Natural killer cell (primary cell): ENCODE results near the gene OR7A10. TPM values are rescaled to one million over a fixed set of nuclear protein-coding genes. Genes with fewer than 3 reads are reported as not detected.

ENCODE experiments used
- ATAC-seq, 3 donors: fragments of 150-1000 bp in 2 of 3; fragments of 200-7000 bp in 1 of 3; cut with Tn5 transposase; 1 replicate in 1 of 3; 2 replicates in 2 of 3; pipeline ENCODE4 v1.10.0; 2021; ENCODE audit warnings: mild to moderate bottlenecking in 2 of 3, moderate library complexity in 2 of 3
- DNase-seq, 2 donors: peaks; one replicate each; pipeline versions ENCODE4 v3.0.0 to v3.0.0-alpha.2; 2013 to 2021; ENCODE audit warnings: mixed read lengths in 1 of 2
- H3K27ac ChIP-seq: one replicate; pipeline ENCODE4 v1.5.1; 2013; ENCODE audit warnings: mild to moderate bottlenecking, low read length
- H3K27me3 ChIP-seq: one replicate; pipeline ENCODE4 v1.6.1; 2013; ENCODE audit warnings: low read length; ENCODE audit not compliant: control insufficient read depth, insufficient read depth
- H3K36me3 ChIP-seq: one replicate; pipeline ENCODE4 v1.6.1; 2013; ENCODE audit warnings: low read length; ENCODE audit not compliant: control insufficient read depth, insufficient read depth
- H3K4me1 ChIP-seq: one replicate; pipeline ENCODE4 v1.6.1; 2013; ENCODE audit warnings: low read length; ENCODE audit not compliant: control insufficient read depth, insufficient read depth
- H3K4me3 ChIP-seq: one replicate; pipeline ENCODE4 v1.5.1; 2013; ENCODE audit warnings: low read length
- H3K9me3 ChIP-seq: one replicate; pipeline ENCODE4 v1.6.1; 2013; ENCODE audit warnings: low read length; ENCODE audit not compliant: control insufficient read depth, insufficient read depth
- H3K27ac Mint-ChIP-seq, 2 donors: one replicate each; pipeline ENCODE4 v1.8.0; 2022; ENCODE audit warnings: mild to moderate bottlenecking in 2 of 2, mixed read lengths in 2 of 2, moderate library complexity in 1 of 2
- H3K27me3 Mint-ChIP-seq, 2 donors: one replicate each; pipeline ENCODE4 v1.8.0; 2022; ENCODE audit warnings: low read depth in 2 of 2, mixed read lengths in 2 of 2
- H3K36me3 Mint-ChIP-seq: one replicate; pipeline ENCODE4 v1.8.0; 2022; ENCODE audit warnings: mixed read lengths
- H3K4me1 Mint-ChIP-seq, 2 donors: one replicate each; pipeline ENCODE4 v1.8.0; 2022; ENCODE audit warnings: mixed read lengths in 2 of 2
- H3K4me3 Mint-ChIP-seq: one replicate; pipeline ENCODE4 v1.8.0; 2022; ENCODE audit warnings: mild to moderate bottlenecking, moderate library complexity, mixed read lengths
- H3K9me3 Mint-ChIP-seq, 2 donors: one replicate each; pipeline ENCODE4 v1.8.0; 2022; ENCODE audit warnings: mixed read lengths in 2 of 2
- CTCF ChIP-seq: fragments of 200-600 bp; IDR thresholded peaks from one replicate; pipeline ENCODE4 v1.8.0; 2022; ENCODE audit warnings: antibody characterized with exemption
- WGBS: methylation state at CpG from one replicate; pipeline ENCODE4 v1.1.7; 2013; ENCODE audit warnings: missing lambda C conversion rate; ENCODE audit not compliant: insufficient coverage; 5-methylcytosine and 5-hydroxymethylcytosine counted together
- intact Hi-C: fragments of 100-400 bp; cut with micrococcal nuclease; formaldehyde crosslinking; loops from one replicate; pipeline ENCODE4 v1.14.2; 2022
- total RNA-seq, 4 donors: library from RNA; stranded (reverse); fragments of 120-200 nt in 1 of 4; gene quantifications; one replicate each; pipeline versions ENCODE4 v1.2.3 to v1.2.4, GENCODE V29; 2013 to 2022

Gene OR7A10
- not detected for total RNA-seq
- not detected for total RNA-seq (2013)

GRCh38 chr19:14848822-14849221 is at the start of gene OR7A10:
Gene OR7A10, minus strand, starts transcription at chr19:14848922. Its CDS starts 7,045 bp downstream, at chr19:14841877.
- no peaks in the 10 kb centered on the region for H3K4me1 ChIP-seq
- no peak for TF ChIP-seq CTCF
- no peak within 1 kb of the TSS for H3K27ac Mint-ChIP-seq
- WGBS = 93% methylated on average over 4 of the region's 5 CpGs
- H3K4me1 Mint-ChIP-seq = no peaks in the 10 kb centered on the region
- H3K27me3 Mint-ChIP-seq = peaks cover 27 to 34% of the 10 kb centered on the region in 2 donors
- no peak within 1 kb of the TSS for H3K4me3 ChIP-seq
- H3K9me3 ChIP-seq = no peaks in the 10 kb centered on the region
- intact Hi-C loops = no loop called here
- H3K36me3 ChIP-seq = no peaks in the 10 kb centered on the region
- no peaks in the 10 kb centered on the region for H3K36me3 Mint-ChIP-seq
- no peak within 1 kb of the TSS for H3K4me3 Mint-ChIP-seq
- no peak within 1 kb of the TSS for H3K27ac ChIP-seq
- no peak for ATAC-seq
- DNase-seq = no peak
- no peaks in the 10 kb centered on the region for H3K9me3 Mint-ChIP-seq
- no peaks in the 10 kb centered on the region for H3K27me3 ChIP-seq

GRCh38 chr19:14890643-14891379 is 42.1 kb upstream of the OR7A10 start:
- DNase-seq (no peak), ATAC-seq (no peak)
- 37% methylated on average over 9 of the region's 10 CpGs for WGBS
- Histone ChIP-seq H3K27ac (no peak overlapping the region), H3K4me3 (no peak overlapping the region), H3K27me3 (no peaks in the 10 kb centered on the region), H3K9me3 (no peaks in the 10 kb centered on the region), H3K4me1 (no peaks in the 10 kb centered on the region), H3K36me3 (no peaks in the 10 kb centered on the region)
- Mint-ChIP-seq H3K4me1 (peaks cover 0 to 6% of the 10 kb centered on the region in 2 donors), H3K9me3 (no peaks in the 10 kb centered on the region), H3K27me3 (peaks cover 3 to 34% of the 10 kb centered on the region in 2 donors), H3K36me3 (no peaks in the 10 kb centered on the region), H3K4me3 (no peak overlapping the region), H3K27ac (no peak overlapping the region)
- intact Hi-C loops = no loop called here
- TF ChIP-seq CTCF = no peak

- H3K27ac ChIP-seq = no peak overlapping the region
- Mint-ChIP-seq H3K36me3 (no peaks in the 10 kb centered on the region), H3K27me3 (peaks cover 3 to 37% of the 10 kb centered on the region in 2 donors), H3K4me1 (peaks cover 0 to 6% of the 10 kb centered on the region in 2 donors), H3K9me3 (no peaks in the 10 kb centered on the region), H3K27ac (no peak overlapping the region), H3K4me3 (no peak overlapping the region)
- no peak for ATAC-seq
- DNase-seq = no peak
- intact Hi-C loops = loop anchor here (5.0 kb wide), 1 partner anchor 318 kb away; the partner anchor contains the start of gene NDUFB7
- H3K4me3 ChIP-seq = no peak overlapping the region
- no peaks in the 10 kb centered on the region for H3K9me3 ChIP-seq
- 90% methylated on average over 2 of the region's 3 CpGs for WGBS
- H3K27me3 ChIP-seq = no peaks in the 10 kb centered on the region
- no peaks in the 10 kb centered on the region for H3K36me3 ChIP-seq
- TF ChIP-seq CTCF = no peak
- no peaks in the 10 kb centered on the region for H3K4me1 ChIP-seq
Observed at GRCh38 chr19:14889994-14890642, 41.4 kb upstream of the OR7A10 start.
